ENCODE results near the gene MINDY1.

DNA sequence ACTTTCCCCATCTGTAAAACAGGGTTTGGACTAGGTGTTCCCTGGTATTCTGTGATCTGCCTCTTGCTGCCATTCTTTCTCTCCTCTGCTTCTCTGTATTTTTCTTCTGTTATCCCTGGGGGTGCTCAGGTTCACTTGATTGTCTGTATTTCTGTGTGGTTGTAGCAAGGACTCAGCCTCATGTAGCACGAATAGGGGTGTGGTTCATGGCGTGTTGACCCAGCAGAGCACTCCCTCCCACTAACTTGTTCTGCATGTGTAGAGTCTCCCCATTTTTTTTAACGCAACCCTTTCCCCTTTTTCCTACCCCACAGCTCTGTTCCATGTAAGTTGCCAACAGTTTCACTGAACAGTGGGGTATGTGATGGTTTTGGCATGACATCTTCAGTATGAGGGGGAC is 28.5 kb upstream of the MINDY1 start:
- TF ChIP-seq, protein P1, sequence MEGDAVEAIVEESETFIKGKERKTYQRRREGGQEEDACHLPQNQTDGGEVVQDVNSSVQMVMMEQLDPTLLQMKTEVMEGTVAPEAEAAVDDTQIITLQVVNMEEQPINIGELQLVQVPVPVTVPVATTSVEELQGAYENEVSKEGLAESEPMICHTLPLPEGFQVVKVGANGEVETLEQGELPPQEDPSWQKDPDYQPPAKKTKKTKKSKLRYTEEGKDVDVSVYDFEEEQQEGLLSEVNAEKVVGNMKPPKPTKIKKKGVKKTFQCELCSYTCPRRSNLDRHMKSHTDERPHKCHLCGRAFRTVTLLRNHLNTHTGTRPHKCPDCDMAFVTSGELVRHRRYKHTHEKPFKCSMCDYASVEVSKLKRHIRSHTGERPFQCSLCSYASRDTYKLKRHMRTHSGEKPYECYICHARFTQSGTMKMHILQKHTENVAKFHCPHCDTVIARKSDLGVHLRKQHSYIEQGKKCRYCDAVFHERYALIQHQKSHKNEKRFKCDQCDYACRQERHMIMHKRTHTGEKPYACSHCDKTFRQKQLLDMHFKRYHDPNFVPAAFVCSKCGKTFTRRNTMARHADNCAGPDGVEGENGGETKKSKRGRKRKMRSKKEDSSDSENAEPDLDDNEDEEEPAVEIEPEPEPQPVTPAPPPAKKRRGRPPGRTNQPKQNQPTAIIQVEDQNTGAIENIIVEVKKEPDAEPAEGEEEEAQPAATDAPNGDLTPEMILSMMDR (IDR thresholded peaks at IDR 0.05), result no peak
- TF ChIP-seq POLR2A (IDR thresholded peaks at IDR 0.05), result no peak
